Ishikawa (cell line): ENCODE measurements around the gene CERK.

Source experiments
- CEBPB ChIP-seq: IDR thresholded peaks from 2 replicates; pipeline ENCODE4 v1.6.1; 2012
- EGR1 ChIP-seq: IDR thresholded peaks from 2 replicates; pipeline ENCODE4 v1.6.1; 2012
- EP300 ChIP-seq: IDR thresholded peaks from 2 replicates; pipeline ENCODE4 v1.6.1; 2012; ENCODE audit warnings: borderline replicate concordance
- FOXM1 ChIP-seq: IDR thresholded peaks from 2 replicates; pipeline ENCODE4 v1.6.1; 2012; ENCODE audit warnings: low read depth, borderline replicate concordance
- NFIC ChIP-seq: IDR thresholded peaks from 2 replicates; pipeline ENCODE4 v1.6.1; 2012
- RAD21 ChIP-seq: IDR thresholded peaks from 2 replicates; pipeline ENCODE4 v1.6.1; 2012; ENCODE audit warnings: low read depth
- REST ChIP-seq: IDR thresholded peaks from 2 replicates; pipeline ENCODE4 v1.6.1; 2012; ENCODE audit warnings: low read depth, mild to moderate bottlenecking
- TAF1 ChIP-seq: IDR thresholded peaks from 2 replicates; pipeline ENCODE4 v1.6.1; 2012; ENCODE audit warnings: low read depth, mild to moderate bottlenecking
- TCF12 ChIP-seq: IDR thresholded peaks from 2 replicates; pipeline ENCODE4 v1.6.1; 2012; ENCODE audit warnings: low read depth
- YY1 ChIP-seq: IDR thresholded peaks from 2 replicates; pipeline ENCODE4 v1.6.1; 2012; ENCODE audit warnings: low read depth
- ZBTB7A ChIP-seq: IDR thresholded peaks from 2 replicates; pipeline ENCODE4 v1.6.1; 2012; ENCODE audit warnings: low read depth

GRCh38 chr22:46687048-46687444 is 51.0 kb downstream of the CERK start:
- no peak for TF ChIP-seq YY1
- no peak for TF ChIP-seq ZBTB7A
- TF ChIP-seq FOXM1, result no peak
- no peak for TF ChIP-seq CEBPB
- TF ChIP-seq NFIC, result no peak
- no peak for TF ChIP-seq RAD21
- TF ChIP-seq REST, result no peak
- no peak for TF ChIP-seq TAF1
- no peak for TF ChIP-seq TCF12
- no peak for TF ChIP-seq EP300
- no peak for TF ChIP-seq EGR1
